Neural cell (in vitro differentiated cells): ENCODE measurements around the gene RASA1.

Experiments
- EP300 ChIP-seq: fragments of 450-650 bp; conservative IDR thresholded peaks from 2 replicates; pipeline ENCODE4 v1.6.1; 2014; ENCODE audit warnings: antibody characterized with exemption, mild to moderate bottlenecking, moderate library complexity; ENCODE audit not compliant: poor library complexity, severe bottlenecking
- POLR2AphosphoS5 ChIP-seq: IDR thresholded peaks from 2 replicates; pipeline ENCODE4 v1.6.1; 2012
- RAD21 ChIP-seq: fragments of 450-650 bp; conservative IDR thresholded peaks from 2 replicates; pipeline ENCODE4 v1.6.1; 2014; ENCODE audit warnings: antibody characterized with exemption, mild to moderate bottlenecking, moderate library complexity
- SMC3 ChIP-seq: fragments of 450-650 bp; conservative IDR thresholded peaks from 2 replicates; pipeline ENCODE4 v1.6.1; 2014; ENCODE audit warnings: antibody characterized with exemption, mild to moderate bottlenecking, moderate library complexity; ENCODE audit not compliant: poor library complexity
- TAF1 ChIP-seq: IDR thresholded peaks from 2 replicates; pipeline ENCODE4 v1.6.1; 2012; ENCODE audit warnings: low read depth
- TF ChIP-seq, protein P1 (sequence below): fragments of 450-650 bp; IDR thresholded peaks from 2 replicates; pipeline ENCODE4 v1.5.1; 2014; ENCODE audit warnings: antibody characterized with exemption, mild to moderate bottlenecking, moderate library complexity; ENCODE audit not compliant: poor library complexity, severe bottlenecking
- TF ChIP-seq, protein P2 (sequence below): IDR thresholded peaks from 2 replicates; pipeline ENCODE4 v1.6.1; 2012; ENCODE audit warnings: borderline replicate concordance

DNA sequence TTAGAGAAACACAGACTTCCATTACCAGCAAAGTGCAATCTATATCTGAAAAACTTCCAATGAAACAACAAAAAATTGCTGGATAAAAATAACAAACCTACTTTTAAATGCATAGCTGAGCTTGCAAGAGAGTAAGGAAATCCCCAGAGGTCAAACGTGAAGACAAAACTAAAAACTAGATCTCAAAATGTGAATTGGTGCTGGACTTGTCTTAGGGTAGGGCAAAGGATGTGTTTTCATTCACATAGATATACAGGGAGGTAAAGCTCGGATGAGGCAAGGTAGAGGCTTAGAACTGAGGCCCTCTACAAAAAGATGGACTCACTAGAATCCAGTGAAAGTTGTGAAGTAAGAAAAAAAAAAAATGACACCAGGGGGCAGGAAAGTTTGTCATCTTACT, 13.6 kb upstream of the RASA1 start:
- TF ChIP-seq POLR2AphosphoS5 (no peak), TAF1 (no peak), SMC3 (no peak), RAD21 (no peak), EP300 (no peak)
- TF ChIP-seq, protein P1, sequence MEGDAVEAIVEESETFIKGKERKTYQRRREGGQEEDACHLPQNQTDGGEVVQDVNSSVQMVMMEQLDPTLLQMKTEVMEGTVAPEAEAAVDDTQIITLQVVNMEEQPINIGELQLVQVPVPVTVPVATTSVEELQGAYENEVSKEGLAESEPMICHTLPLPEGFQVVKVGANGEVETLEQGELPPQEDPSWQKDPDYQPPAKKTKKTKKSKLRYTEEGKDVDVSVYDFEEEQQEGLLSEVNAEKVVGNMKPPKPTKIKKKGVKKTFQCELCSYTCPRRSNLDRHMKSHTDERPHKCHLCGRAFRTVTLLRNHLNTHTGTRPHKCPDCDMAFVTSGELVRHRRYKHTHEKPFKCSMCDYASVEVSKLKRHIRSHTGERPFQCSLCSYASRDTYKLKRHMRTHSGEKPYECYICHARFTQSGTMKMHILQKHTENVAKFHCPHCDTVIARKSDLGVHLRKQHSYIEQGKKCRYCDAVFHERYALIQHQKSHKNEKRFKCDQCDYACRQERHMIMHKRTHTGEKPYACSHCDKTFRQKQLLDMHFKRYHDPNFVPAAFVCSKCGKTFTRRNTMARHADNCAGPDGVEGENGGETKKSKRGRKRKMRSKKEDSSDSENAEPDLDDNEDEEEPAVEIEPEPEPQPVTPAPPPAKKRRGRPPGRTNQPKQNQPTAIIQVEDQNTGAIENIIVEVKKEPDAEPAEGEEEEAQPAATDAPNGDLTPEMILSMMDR, result no peak
- TF ChIP-seq, protein P2, sequence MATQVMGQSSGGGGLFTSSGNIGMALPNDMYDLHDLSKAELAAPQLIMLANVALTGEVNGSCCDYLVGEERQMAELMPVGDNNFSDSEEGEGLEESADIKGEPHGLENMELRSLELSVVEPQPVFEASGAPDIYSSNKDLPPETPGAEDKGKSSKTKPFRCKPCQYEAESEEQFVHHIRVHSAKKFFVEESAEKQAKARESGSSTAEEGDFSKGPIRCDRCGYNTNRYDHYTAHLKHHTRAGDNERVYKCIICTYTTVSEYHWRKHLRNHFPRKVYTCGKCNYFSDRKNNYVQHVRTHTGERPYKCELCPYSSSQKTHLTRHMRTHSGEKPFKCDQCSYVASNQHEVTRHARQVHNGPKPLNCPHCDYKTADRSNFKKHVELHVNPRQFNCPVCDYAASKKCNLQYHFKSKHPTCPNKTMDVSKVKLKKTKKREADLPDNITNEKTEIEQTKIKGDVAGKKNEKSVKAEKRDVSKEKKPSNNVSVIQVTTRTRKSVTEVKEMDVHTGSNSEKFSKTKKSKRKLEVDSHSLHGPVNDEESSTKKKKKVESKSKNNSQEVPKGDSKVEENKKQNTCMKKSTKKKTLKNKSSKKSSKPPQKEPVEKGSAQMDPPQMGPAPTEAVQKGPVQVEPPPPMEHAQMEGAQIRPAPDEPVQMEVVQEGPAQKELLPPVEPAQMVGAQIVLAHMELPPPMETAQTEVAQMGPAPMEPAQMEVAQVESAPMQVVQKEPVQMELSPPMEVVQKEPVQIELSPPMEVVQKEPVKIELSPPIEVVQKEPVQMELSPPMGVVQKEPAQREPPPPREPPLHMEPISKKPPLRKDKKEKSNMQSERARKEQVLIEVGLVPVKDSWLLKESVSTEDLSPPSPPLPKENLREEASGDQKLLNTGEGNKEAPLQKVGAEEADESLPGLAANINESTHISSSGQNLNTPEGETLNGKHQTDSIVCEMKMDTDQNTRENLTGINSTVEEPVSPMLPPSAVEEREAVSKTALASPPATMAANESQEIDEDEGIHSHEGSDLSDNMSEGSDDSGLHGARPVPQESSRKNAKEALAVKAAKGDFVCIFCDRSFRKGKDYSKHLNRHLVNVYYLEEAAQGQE, result no peak
